Panc1 (cell line): ENCODE results near the gene MPC1. TPM values are rescaled to one million over a fixed set of nuclear protein-coding genes. Genes with fewer than 3 reads are reported as not detected.

ENCODE experiments used
- ATAC-seq: fragments of 200-7000 bp; cut with Tn5 transposase; 2 replicates; pipeline ENCODE4 v1.9.1; 2020; ENCODE audit warnings: mild to moderate bottlenecking, moderate library complexity
- BruUV-seq: library from RNA; stranded (reverse); fragments of 400-500 nt; replicated peaks from 2 replicates; lab custom pipeline; 2021; lab: Mats Ljungman, UMichigan
- CTCF ChIA-PET: fragments of 300-600 bp; sonication (Branson Sonifier 250); formaldehyde crosslinking; loops from one replicate; lab custom pipeline; 2022; ENCODE audit warnings: antibody characterized with exemption; lab: Charles Lee
- POLR2A ChIA-PET: fragments of 300-600 bp; sonication (Branson Sonifier 250); formaldehyde crosslinking; loops from one replicate; lab custom pipeline; 2022; ENCODE audit warnings: antibody characterized with exemption; lab: Charles Lee
- DNase-seq: peaks from one replicate; pipeline ENCODE4 v3.0.0-alpha.2; 2010; ENCODE audit warnings: low read depth, low spot score
- H3K27ac ChIP-seq: 2 replicates; pipeline ENCODE4 v1.5.1; 2011; ENCODE audit warnings: mild to moderate bottlenecking, low read length, inconsistent platforms
- H3K27me3 ChIP-seq: fragments of 200-500 bp; sonication (Bioruptor generic); 2 replicates; pipeline ENCODE4 v1.6.0; 2014; ENCODE audit warnings: low read length, inconsistent platforms; ENCODE audit not compliant: control insufficient read depth, insufficient read depth
- H3K36me3 ChIP-seq: fragments of 200-500 bp; sonication (Bioruptor generic); 2 replicates; pipeline ENCODE4 v1.5.1; 2014; ENCODE audit warnings: inconsistent platforms, mild to moderate bottlenecking, low read length, moderate library complexity; ENCODE audit not compliant: control insufficient read depth, insufficient read depth
- H3K4me1 ChIP-seq: 2 replicates; pipeline ENCODE4 v1.5.1; 2011; ENCODE audit warnings: inconsistent platforms, mild to moderate bottlenecking, low read length, moderate library complexity; ENCODE audit not compliant: control insufficient read depth, insufficient read depth
- H3K4me3 ChIP-seq, 2 experiments: 2 replicates each; pipeline ENCODE4 v1.5.1; 2011 to 2012; ENCODE audit warnings: low read depth in 2 of 2, low read length in 2 of 2, mild to moderate bottlenecking in 2 of 2, inconsistent platforms in 1 of 2, moderate library complexity in 1 of 2
- H3K9me3 ChIP-seq: fragments of 200-500 bp; sonication (Bioruptor generic); 2 replicates; pipeline ENCODE4 v1.5.1; 2014; ENCODE audit warnings: low read depth, mild to moderate bottlenecking, inconsistent platforms, low read length, moderate library complexity; ENCODE audit not compliant: control insufficient read depth, insufficient read depth
- CTCF ChIP-seq: fragments of 450-650 bp; IDR thresholded peaks from 2 replicates; pipeline ENCODE4 v1.5.1; 2017; ENCODE audit warnings: mild to moderate bottlenecking
- POLR2AphosphoS5 ChIP-seq: IDR thresholded peaks from 2 replicates; pipeline ENCODE4 v1.6.1; 2012; ENCODE audit warnings: mild to moderate bottlenecking, low read depth, low read length, moderate library complexity
- REST ChIP-seq, 2 experiments: IDR thresholded peaks; 2 replicates each; pipeline ENCODE4 v1.6.1; 2011 to 2012; ENCODE audit warnings: low read depth in 2 of 2, control low read depth in 1 of 2, low read length in 1 of 2, mild to moderate bottlenecking in 1 of 2, moderate library complexity in 1 of 2; ENCODE audit not compliant: insufficient read depth in 1 of 2
- SIN3A ChIP-seq: IDR thresholded peaks from 2 replicates; pipeline ENCODE4 v1.6.1; 2012; ENCODE audit warnings: low read depth, mild to moderate bottlenecking, low read length, moderate library complexity, borderline replicate concordance; ENCODE audit not compliant: insufficient read depth
- TCF7L2 ChIP-seq: IDR thresholded peaks from 2 replicates; pipeline ENCODE4 v1.6.1; 2011; ENCODE audit warnings: mild to moderate bottlenecking, low read depth, low read length, inconsistent platforms
- in situ Hi-C: cut with HindIII; loops from 2 replicates; pipeline ENCODE4 v1.10.0; 2016; ENCODE audit warnings: low sequenced_read_pairs, low pct_unique_long_range_greater_than_20kb
- intact Hi-C: fragments of 100-400 bp; cut with micrococcal nuclease; formaldehyde crosslinking; loops from one replicate; pipeline ENCODE4 v1.10.0; 2022; ENCODE audit not compliant: unreplicated experiment
- total RNA-seq: library from RNA; stranded (reverse); gene quantifications from one replicate; pipeline ENCODE4 v1.2.1, GENCODE V29; 2021; ENCODE audit not compliant: unreplicated experiment

MPC1 gene
- total RNA-seq, 1 experiment from 2014 or later: 7.0 TPM

- Histone ChIP-seq H3K9me3 (no peaks in the 10 kb centered on the region), H3K4me3 (no peak overlapping the region), H3K36me3 (no peaks in the 10 kb centered on the region), H3K27ac (no peak overlapping the region), H3K4me1 (no peaks in the 10 kb centered on the region), H3K27me3 (no peaks in the 10 kb centered on the region)
- in situ Hi-C loops: no loop called here
- ChIA-PET CTCF (no interaction called here), POLR2A (no interaction called here)
- TF ChIP-seq POLR2AphosphoS5 (no peak), CTCF (no peak), SIN3A (no peak), TCF7L2 (no peak), REST (IDR thresholded peaks at IDR 0.05; ENCODE audit: insufficient read depth in 1 of 2, low read depth in 2 of 2, low read length in 1 of 2) (no peak)
- ATAC-seq (no peak), DNase-seq (no peak)
- intact Hi-C loops: no loop called here
- BruUV-seq: no TSS peak
Measured at GRCh38 chr6:166408936-166409755, 26.4 kb upstream of the MPC1 start.

- no peaks in the 10 kb centered on the region for H3K9me3 ChIP-seq
- TF ChIP-seq SIN3A (no peak), REST (IDR thresholded peaks at IDR 0.05; ENCODE audit: insufficient read depth in 1 of 2, low read depth in 2 of 2, low read length in 1 of 2) (no peak), TCF7L2 (no peak), POLR2AphosphoS5 (no peak), CTCF (no peak)
- CTCF ChIA-PET: no interaction called here
- in situ Hi-C loops (no loop called here), intact Hi-C loops (no loop called here)
- POLR2A ChIA-PET: no interaction called here
- no peak overlapping the region for H3K4me3 ChIP-seq
- ATAC-seq: no peak
- no TSS peak for BruUV-seq
- no peaks in the 10 kb centered on the region for H3K27me3 ChIP-seq
- no peak overlapping the region for H3K27ac ChIP-seq
- no peaks in the 10 kb centered on the region for H3K4me1 ChIP-seq
- no peaks in the 10 kb centered on the region for H3K36me3 ChIP-seq
- no peak for DNase-seq
Measured at GRCh38 chr6:166406197-166406596, 23.5 kb upstream of the MPC1 start.
